CD14-positive monocyte (primary cell): ENCODE data around the gene PLEKHA7. TPM values are rescaled to one million over a fixed set of nuclear protein-coding genes. Genes with fewer than 3 reads are reported as not detected.

ENCODE experiments used
- DNase-seq, 3 donors: peaks; one replicate each; pipeline ENCODE4 v3.0.0-alpha.2; 2011 to 2022
- H2AFZ ChIP-seq: 2 replicates; pipeline ENCODE4 v1.6.0; 2012; ENCODE audit warnings: mild to moderate bottlenecking, low read depth, low read length, inconsistent platforms; ENCODE audit not compliant: insufficient read depth, poor library complexity, severe bottlenecking
- H3K27ac ChIP-seq, 2 donors: 1 replicate in 1 of 2; 2 replicates in 1 of 2; pipeline ENCODE4 v1.5.1; 2012 to 2013; ENCODE audit warnings: low read length in 2 of 2, control low read depth in 1 of 2, inconsistent platforms in 1 of 2, low read depth in 1 of 2, mild to moderate bottlenecking in 1 of 2
- H3K27me3 ChIP-seq, 2 donors: one replicate each; pipeline versions ENCODE4 v1.6.0 to v1.6.1; 2011 to 2013; ENCODE audit warnings: low read length in 2 of 2; ENCODE audit not compliant: control insufficient read depth in 2 of 2, insufficient read depth in 2 of 2
- H3K36me3 ChIP-seq, 2 donors: replicated peaks in 1 of 2; 1 replicate in 1 of 2; 2 replicates in 1 of 2; pipeline versions ENCODE4 v1.5.1 to v1.6.1; 2012 to 2013; ENCODE audit warnings: low read length in 2 of 2, control low read depth in 1 of 2, inconsistent platforms in 1 of 2, mild to moderate bottlenecking in 1 of 2; ENCODE audit not compliant: insufficient read depth in 2 of 2, control insufficient read depth in 1 of 2
- H3K4me1 ChIP-seq, 2 donors: 1 replicate in 1 of 2; 2 replicates in 1 of 2; pipeline versions ENCODE4 v1.5.1 to v1.6.1; 2012 to 2013; ENCODE audit warnings: low read length in 2 of 2, control low read depth in 1 of 2, inconsistent platforms in 1 of 2, mild to moderate bottlenecking in 1 of 2, moderate library complexity in 1 of 2; ENCODE audit not compliant: insufficient read depth in 2 of 2, control insufficient read depth in 1 of 2
- H3K4me2 ChIP-seq: replicated peaks from 2 replicates; pipeline ENCODE3; 2012; ENCODE audit warnings: low read length, moderate library complexity, mild to moderate bottlenecking; ENCODE audit not compliant: poor library complexity, severe bottlenecking; ENCODE audit errors: extremely low read depth
- H3K4me3 ChIP-seq, 3 experiments: fragments of 200-600 bp in 1 of 3; sonication (generic) in 1 of 3; replicated peaks in 1 of 3; 1 replicate in 2 of 3; 2 replicates in 1 of 3; pipeline ENCODE4 v1.5.1; 2011 to 2013; ENCODE audit warnings: low read length in 3 of 3, mild to moderate bottlenecking in 3 of 3, control low read depth in 2 of 3, low read depth in 2 of 3, inconsistent platforms in 1 of 3, moderate library complexity in 1 of 3
- H3K79me2 ChIP-seq: 2 replicates; pipeline ENCODE4 v1.6.0; 2012; ENCODE audit warnings: mild to moderate bottlenecking, control low read depth, inconsistent platforms, low read length, moderate library complexity; ENCODE audit not compliant: insufficient read depth
- H3K9ac ChIP-seq: 2 replicates; pipeline ENCODE4 v1.6.0; 2017; ENCODE audit warnings: low read length, mild to moderate bottlenecking; ENCODE audit not compliant: insufficient read depth, poor library complexity, severe bottlenecking
- H3K9me3 ChIP-seq, 2 donors: replicated peaks in 1 of 2; 1 replicate in 1 of 2; 2 replicates in 1 of 2; pipeline versions ENCODE4 v1.5.1 to v1.6.1; 2012 to 2013; ENCODE audit warnings: low read length in 2 of 2, control low read depth in 1 of 2; ENCODE audit not compliant: control insufficient read depth in 1 of 2, insufficient read depth in 1 of 2
- H4K20me1 ChIP-seq: 2 replicates; pipeline ENCODE4 v1.6.0; 2012; ENCODE audit warnings: mild to moderate bottlenecking, low read length, control low read depth, moderate library complexity; ENCODE audit not compliant: insufficient read depth
- H3K27ac Mint-ChIP-seq, 7 donors: one replicate each; pipeline ENCODE4 v1.8.0; 2020; ENCODE audit warnings: mild to moderate bottlenecking in 7 of 7, mixed read lengths in 7 of 7, moderate library complexity in 6 of 7, inconsistent platforms in 2 of 7
- H3K27me3 Mint-ChIP-seq, 3 donors: one replicate each; pipeline ENCODE4 v1.8.0; 2021 to 2022; ENCODE audit warnings: low read depth in 3 of 3, mild to moderate bottlenecking in 3 of 3, mixed read lengths in 3 of 3, moderate library complexity in 3 of 3, inconsistent platforms in 1 of 3
- H3K36me3 Mint-ChIP-seq, 2 donors: one replicate each; pipeline ENCODE4 v1.8.0; 2020; ENCODE audit warnings: mixed read lengths in 2 of 2, inconsistent platforms in 1 of 2, mild to moderate bottlenecking in 1 of 2
- H3K4me1 Mint-ChIP-seq: one replicate; pipeline ENCODE4 v1.8.0; 2020; ENCODE audit warnings: mild to moderate bottlenecking, mixed read lengths
- H3K4me3 Mint-ChIP-seq, 2 donors: one replicate each; pipeline ENCODE4 v1.8.0; 2020; ENCODE audit warnings: mild to moderate bottlenecking in 2 of 2, mixed read lengths in 2 of 2, moderate library complexity in 1 of 2
- H3K9me3 Mint-ChIP-seq, 7 donors: one replicate each; pipeline ENCODE4 v1.8.0; 2020 to 2022; ENCODE audit warnings: mixed read lengths in 7 of 7, mild to moderate bottlenecking in 6 of 7, moderate library complexity in 6 of 7, inconsistent platforms in 2 of 7
- CTCF ChIP-seq: fragments of 200-600 bp; IDR thresholded peaks from one replicate; pipeline ENCODE4 v1.8.0; 2022; ENCODE audit warnings: antibody characterized with exemption, mild to moderate bottlenecking
- WGBS: methylation state at CpG from one replicate; pipeline ENCODE4 v1.1.5; 2013; ENCODE audit warnings: missing lambda C conversion rate; ENCODE audit not compliant: insufficient coverage; 5-methylcytosine and 5-hydroxymethylcytosine counted together
- intact Hi-C, 2 donors: fragments of 100-400 bp; cut with micrococcal nuclease; formaldehyde crosslinking; loops; one replicate each; pipeline versions ENCODE4 v1.15.0 to v1.15.1; 2023
- polyA plus RNA-seq, 3 donors: library from polyadenylated mRNA; depleted of rRNA in 1 of 3; unstranded in 2 of 3; stranded (reverse) in 1 of 3; fragments of 300-500 nt in 2 of 3; fragments of >200 nt in 1 of 3; fragmentation: Illumina TruSeq in 2 of 3; gene quantifications; 1 replicate in 2 of 3; 2 replicates in 1 of 3; pipeline ENCODE4 v1.2.3, GENCODE V29; 2012 to 2021

PLEKHA7 gene
- polyA plus RNA-seq, 3 donors: 0.05 to 0.92 (median 0.22) TPM

GRCh38 chr11:16941935-16942334 lies 72.3 kb downstream of the PLEKHA7 start:
- Mint-ChIP-seq H3K4me1 (peaks cover 3% of the 10 kb centered on the region), H3K4me3 (no peak overlapping the region), H3K27me3 (peaks cover 0 to 5% (median 2%) of the 10 kb centered on the region in 3 donors), H3K9me3 (no peaks in the 10 kb centered on the region), H3K36me3 (no peaks in the 10 kb centered on the region), H3K27ac (no peak overlapping the region)
- Histone ChIP-seq H3K27ac (no peak overlapping the region), H2AFZ (no peak overlapping the region), H3K4me1 (no peaks in the 10 kb centered on the region), H3K4me2 (no peak overlapping the region), H3K9me3 (no peaks in the 10 kb centered on the region), H3K4me3 (no peak overlapping the region), H3K36me3 (no peaks in the 10 kb centered on the region), H3K79me2 (no peaks in the 10 kb centered on the region), H3K9ac (no peak overlapping the region), H3K27me3 (no peaks in the 10 kb centered on the region), H4K20me1 (no peaks in the 10 kb centered on the region)
- no peak for TF ChIP-seq CTCF
- intact Hi-C loops: no loop called here
- WGBS: 87% methylated on average over 3 of the region's 5 CpGs
- DNase-seq: no peak

GRCh38 chr11:16938061-16938460 lies 76.2 kb downstream of the PLEKHA7 start:
- Histone ChIP-seq H3K4me2 (no peak overlapping the region), H3K4me3 (no peak overlapping the region), H3K4me1 (no peaks in the 10 kb centered on the region), H4K20me1 (no peaks in the 10 kb centered on the region), H3K9me3 (no peaks in the 10 kb centered on the region), H3K27me3 (no peaks in the 10 kb centered on the region), H3K36me3 (no peaks in the 10 kb centered on the region), H2AFZ (no peak overlapping the region), H3K27ac (no peak overlapping the region), H3K9ac (no peak overlapping the region), H3K79me2 (no peaks in the 10 kb centered on the region)
- DNase-seq: no peak
- intact Hi-C loops: no loop called here
- Mint-ChIP-seq H3K36me3 (no peaks in the 10 kb centered on the region), H3K27ac (no peak overlapping the region), H3K27me3 (peaks cover 4 to 7% (median 5%) of the 10 kb centered on the region in 3 donors), H3K4me1 (no peaks in the 10 kb centered on the region), H3K4me3 (no peak overlapping the region), H3K9me3 (no peaks in the 10 kb centered on the region)
- no CpG with 5 or more reads among the region's 3 CpGs for WGBS
- TF ChIP-seq CTCF: no peak
